SK-N-SH treated with all-trans-retinoic acid at 6 μM for 48 hours (cell line): ENCODE measurements around the gene DCTN4.
A peak's percentile ranks its signal among the peaks of the same experiment; 100 is the strongest.

Source experiments
- ATAC-seq: fragments of 200-7000 bp; cut with Tn5 transposase; 3 replicates; pipeline ENCODE4 v1.9.1; 2020; ENCODE audit warnings: mild to moderate bottlenecking, moderate library complexity
- ARNTL ChIP-seq: fragments of 450-650 bp; formaldehyde crosslinking; IDR thresholded peaks from 2 replicates; pipeline ENCODE4 v1.5.0; 2020; ENCODE audit warnings: low read depth, mild to moderate bottlenecking, moderate library complexity, borderline replicate concordance
- BACH2 ChIP-seq: fragments of 250-450 bp; sonication (Bioruptor Pico); IDR thresholded peaks from 2 replicates; pipeline ENCODE4 v1.9.0; 2021; ENCODE audit warnings: mild to moderate bottlenecking, borderline replicate concordance
- CSRNP3 ChIP-seq: fragments of 250-450 bp; sonication (Bioruptor Pico); IDR thresholded peaks from 2 replicates; pipeline ENCODE4 v1.5.1; 2021; ENCODE audit warnings: mild to moderate bottlenecking, moderate library complexity
- ESRRG ChIP-seq: fragments of 250-450 bp; sonication (Bioruptor Pico); IDR thresholded peaks from 2 replicates; pipeline ENCODE4 v1.6.1; 2021; ENCODE audit warnings: mild to moderate bottlenecking
- GLIS3 ChIP-seq: fragments of 250-450 bp; sonication (Bioruptor Pico); IDR thresholded peaks from 2 replicates; pipeline ENCODE4 v1.5.0; 2020; ENCODE audit warnings: mild to moderate bottlenecking, moderate library complexity
- ISL1 ChIP-seq: fragments of 250-450 bp; sonication (Bioruptor Pico); IDR thresholded peaks from 2 replicates; pipeline ENCODE4 v2.1.2; 2022; ENCODE audit warnings: mild to moderate bottlenecking, moderate library complexity
- OSR1 ChIP-seq: fragments of 250-450 bp; sonication (Bioruptor Pico); IDR thresholded peaks from 2 replicates; pipeline ENCODE4 v1.8.0; 2022; ENCODE audit warnings: moderate library complexity, mild to moderate bottlenecking, inconsistent platforms
- PPARA ChIP-seq: fragments of 250-450 bp; sonication (Bioruptor Pico); IDR thresholded peaks from 2 replicates; pipeline ENCODE4 v1.5.0; 2020; ENCODE audit warnings: mild to moderate bottlenecking, borderline replicate concordance
- RARB ChIP-seq: fragments of 250-450 bp; sonication (Bioruptor Pico); IDR thresholded peaks from 2 replicates; pipeline ENCODE4 v1.8.0; 2021; ENCODE audit warnings: mild to moderate bottlenecking, moderate library complexity
- SNAI2 ChIP-seq: fragments of 250-450 bp; sonication (Bioruptor Pico); IDR thresholded peaks from 2 replicates; pipeline ENCODE4 v1.5.0; 2020; ENCODE audit warnings: mild to moderate bottlenecking, moderate library complexity
- TCF4 ChIP-seq: fragments of 250-450 bp; sonication (Bioruptor Pico); IDR thresholded peaks from 2 replicates; pipeline ENCODE4 v1.8.0; 2021; ENCODE audit warnings: mild to moderate bottlenecking, moderate library complexity, borderline replicate concordance
- TOX ChIP-seq: fragments of 250-450 bp; sonication (Bioruptor Pico); IDR thresholded peaks from 2 replicates; pipeline ENCODE4 v1.8.0; 2021; ENCODE audit warnings: mild to moderate bottlenecking, moderate library complexity, borderline replicate concordance
- TSHZ2 ChIP-seq: fragments of 250-450 bp; sonication (Bioruptor Pico); IDR thresholded peaks from 2 replicates; pipeline ENCODE4 v1.5.0; 2020; ENCODE audit warnings: mild to moderate bottlenecking, moderate library complexity
- ZFP3 ChIP-seq: fragments of 250-450 bp; sonication (Bioruptor Pico); IDR thresholded peaks from 2 replicates; pipeline ENCODE4 v1.5.0; 2020; ENCODE audit warnings: mild to moderate bottlenecking, moderate library complexity
- ZFP30 ChIP-seq: fragments of 450-650 bp; formaldehyde crosslinking; IDR thresholded peaks from 2 replicates; pipeline ENCODE4 v1.5.0; 2022; ENCODE audit warnings: mild to moderate bottlenecking, moderate library complexity
- ZNF565 ChIP-seq: fragments of 450-650 bp; formaldehyde crosslinking; conservative IDR thresholded peaks from 2 replicates; pipeline ENCODE4 v1.5.0; 2020; ENCODE audit warnings: low read depth, mild to moderate bottlenecking, moderate library complexity
- ZNF70 ChIP-seq: fragments of 450-650 bp; formaldehyde crosslinking; IDR thresholded peaks from 2 replicates; pipeline ENCODE4 v1.5.0; 2020; ENCODE audit warnings: mild to moderate bottlenecking, moderate library complexity
- ZNF8 ChIP-seq: fragments of 450-650 bp; formaldehyde crosslinking; IDR thresholded peaks from 2 replicates; pipeline ENCODE4 v1.5.0; 2020; ENCODE audit warnings: mild to moderate bottlenecking, moderate library complexity
- TF ChIP-seq, protein P1 (sequence below): fragments of 250-450 bp; sonication (Bioruptor Pico); IDR thresholded peaks from 2 replicates; pipeline ENCODE4 v1.8.0; 2021; ENCODE audit warnings: low read depth, mild to moderate bottlenecking, moderate library complexity, borderline replicate concordance
- TF ChIP-seq, protein P2 (sequence below): fragments of 250-450 bp; sonication (Bioruptor Pico); IDR thresholded peaks from 2 replicates; pipeline ENCODE4 v1.8.0; 2020; ENCODE audit warnings: mild to moderate bottlenecking, moderate library complexity, borderline replicate concordance

DCTN4 gene

GRCh38 chr5:150789450-150789849 lies 30.6 kb upstream of the DCTN4 start:
- peak; percentile 42; the same call in 2 of the 3 replicates for ATAC-seq

GRCh38 chr5:150788977-150789376 lies 30.2 kb upstream of the DCTN4 start:
- peak; percentile 55 for ATAC-seq
- TF ChIP-seq TSHZ2 (CRISPR knock-in tag): no peak; the same call in 1 of the 2 replicates
- no peak for TF ChIP-seq ZNF8
- TF ChIP-seq ARNTL (CRISPR knock-in tag): no peak
- 0 out of 2 replicates have a peak, but pooled peaks have one; percentile 64 for TF ChIP-seq ZFP3
- TF ChIP-seq ISL1: peak; percentile 99
- peak; percentile 41; the same call in 1 of the 2 replicates for TF ChIP-seq RARB (CRISPR knock-in tag)
- TF ChIP-seq OSR1 (CRISPR knock-in tag): no peak
- no peak for TF ChIP-seq CSRNP3 (CRISPR knock-in tag)
- no peak for TF ChIP-seq ZFP30
- no peak for TF ChIP-seq PPARA (CRISPR knock-in tag)
- TF ChIP-seq, protein P1, sequence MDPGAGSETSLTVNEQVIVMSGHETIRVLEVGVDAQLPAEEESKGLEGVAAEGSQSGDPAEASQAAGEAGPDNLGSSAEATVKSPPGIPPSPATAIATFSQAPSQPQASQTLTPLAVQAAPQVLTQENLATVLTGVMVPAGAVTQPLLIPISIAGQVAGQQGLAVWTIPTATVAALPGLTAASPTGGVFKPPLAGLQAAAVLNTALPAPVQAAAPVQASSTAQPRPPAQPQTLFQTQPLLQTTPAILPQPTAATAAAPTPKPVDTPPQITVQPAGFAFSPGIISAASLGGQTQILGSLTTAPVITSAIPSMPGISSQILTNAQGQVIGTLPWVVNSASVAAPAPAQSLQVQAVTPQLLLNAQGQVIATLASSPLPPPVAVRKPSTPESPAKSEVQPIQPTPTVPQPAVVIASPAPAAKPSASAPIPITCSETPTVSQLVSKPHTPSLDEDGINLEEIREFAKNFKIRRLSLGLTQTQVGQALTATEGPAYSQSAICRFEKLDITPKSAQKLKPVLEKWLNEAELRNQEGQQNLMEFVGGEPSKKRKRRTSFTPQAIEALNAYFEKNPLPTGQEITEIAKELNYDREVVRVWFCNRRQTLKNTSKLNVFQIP (CRISPR knock-in tag): 0 out of 2 replicates have a peak, but pooled peaks have one; percentile 37

More at GRCh38 chr5:150789450-150789849, 30.6 kb upstream of the DCTN4 start:
- TF ChIP-seq ZNF70 (CRISPR knock-in tag): no peak
- TF ChIP-seq, protein P2, sequence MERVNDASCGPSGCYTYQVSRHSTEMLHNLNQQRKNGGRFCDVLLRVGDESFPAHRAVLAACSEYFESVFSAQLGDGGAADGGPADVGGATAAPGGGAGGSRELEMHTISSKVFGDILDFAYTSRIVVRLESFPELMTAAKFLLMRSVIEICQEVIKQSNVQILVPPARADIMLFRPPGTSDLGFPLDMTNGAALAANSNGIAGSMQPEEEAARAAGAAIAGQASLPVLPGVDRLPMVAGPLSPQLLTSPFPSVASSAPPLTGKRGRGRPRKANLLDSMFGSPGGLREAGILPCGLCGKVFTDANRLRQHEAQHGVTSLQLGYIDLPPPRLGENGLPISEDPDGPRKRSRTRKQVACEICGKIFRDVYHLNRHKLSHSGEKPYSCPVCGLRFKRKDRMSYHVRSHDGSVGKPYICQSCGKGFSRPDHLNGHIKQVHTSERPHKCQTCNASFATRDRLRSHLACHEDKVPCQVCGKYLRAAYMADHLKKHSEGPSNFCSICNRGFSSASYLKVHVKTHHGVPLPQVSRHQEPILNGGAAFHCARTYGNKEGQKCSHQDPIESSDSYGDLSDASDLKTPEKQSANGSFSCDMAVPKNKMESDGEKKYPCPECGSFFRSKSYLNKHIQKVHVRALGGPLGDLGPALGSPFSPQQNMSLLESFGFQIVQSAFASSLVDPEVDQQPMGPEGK (CRISPR knock-in tag): no peak
- no peak for TF ChIP-seq BACH2 (CRISPR knock-in tag)
- TF ChIP-seq CSRNP3 (CRISPR knock-in tag): no peak
- no peak for TF ChIP-seq ESRRG (CRISPR knock-in tag)
- TF ChIP-seq TCF4 (CRISPR knock-in tag): no peak
- TF ChIP-seq RARB (CRISPR knock-in tag): no peak
- no peak for TF ChIP-seq ZNF565 (CRISPR knock-in tag)
- no peak for TF ChIP-seq ZFP30
- no peak for TF ChIP-seq TOX (CRISPR knock-in tag)
- TF ChIP-seq, protein P1 (CRISPR knock-in tag): no peak
- no peak for TF ChIP-seq TSHZ2 (CRISPR knock-in tag)
- no peak for TF ChIP-seq GLIS3 (CRISPR knock-in tag)
- TF ChIP-seq PPARA (CRISPR knock-in tag): no peak
- TF ChIP-seq SNAI2 (CRISPR knock-in tag): no peak
